GM12875 (cell line): ENCODE measurements around the gene BDKRB2.

ENCODE experiments used
- H3K4me3 ChIP-seq: one replicate; pipeline ENCODE4 v1.5.1; 2011; ENCODE audit warnings: low read depth, low read length, control low read depth
- CTCF ChIP-seq: IDR thresholded peaks from 2 replicates; pipeline ENCODE4 v1.5.1; 2011; ENCODE audit warnings: low read depth, mild to moderate bottlenecking, control low read depth, inconsistent platforms, low read length, moderate library complexity, borderline replicate concordance; ENCODE audit not compliant: insufficient read depth

The BDKRB2 gene

DNA sequence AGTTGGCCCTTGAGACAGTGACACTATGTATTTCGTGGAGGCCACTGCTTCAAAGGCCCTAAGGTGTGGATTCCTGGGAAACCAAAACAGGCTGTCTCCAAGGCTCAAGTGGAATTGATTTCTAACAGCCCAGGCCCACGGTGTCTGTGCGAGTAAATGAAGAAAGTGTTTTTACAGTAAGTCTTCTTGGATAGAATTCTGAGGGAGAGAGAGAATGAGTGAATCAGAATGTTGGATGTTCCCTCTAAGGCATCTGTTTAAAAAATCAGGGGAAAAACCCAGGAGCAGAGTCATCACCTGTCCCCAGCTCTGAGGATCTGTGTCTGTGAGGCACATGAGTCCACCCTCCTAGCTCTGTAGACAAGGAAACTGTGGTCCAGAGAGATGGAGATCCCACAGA, 29.0 kb downstream of the BDKRB2 start:
- no peak overlapping the region for H3K4me3 ChIP-seq
- no peak for TF ChIP-seq CTCF

DNA sequence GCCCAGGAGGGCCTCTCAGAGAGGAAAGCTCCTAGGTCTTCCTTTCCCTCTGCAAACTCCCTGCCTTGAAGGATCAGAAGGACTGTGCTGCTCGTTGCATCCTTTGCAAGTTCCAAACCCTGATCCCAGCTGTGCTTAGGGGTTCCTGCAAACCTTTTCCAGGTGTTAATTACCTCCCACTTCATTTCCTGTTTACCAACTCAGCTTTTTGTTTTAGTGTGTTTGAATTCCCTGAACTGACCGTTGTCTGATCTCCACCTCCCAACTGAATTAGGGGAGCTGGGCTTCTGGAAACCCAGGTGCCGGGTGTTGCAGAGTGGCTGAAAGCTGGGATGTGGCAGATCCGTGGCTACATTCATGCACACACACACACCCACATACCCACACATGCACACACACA, 30.8 kb downstream of the BDKRB2 start:
- no peak overlapping the region for H3K4me3 ChIP-seq
- no peak for TF ChIP-seq CTCF

DNA sequence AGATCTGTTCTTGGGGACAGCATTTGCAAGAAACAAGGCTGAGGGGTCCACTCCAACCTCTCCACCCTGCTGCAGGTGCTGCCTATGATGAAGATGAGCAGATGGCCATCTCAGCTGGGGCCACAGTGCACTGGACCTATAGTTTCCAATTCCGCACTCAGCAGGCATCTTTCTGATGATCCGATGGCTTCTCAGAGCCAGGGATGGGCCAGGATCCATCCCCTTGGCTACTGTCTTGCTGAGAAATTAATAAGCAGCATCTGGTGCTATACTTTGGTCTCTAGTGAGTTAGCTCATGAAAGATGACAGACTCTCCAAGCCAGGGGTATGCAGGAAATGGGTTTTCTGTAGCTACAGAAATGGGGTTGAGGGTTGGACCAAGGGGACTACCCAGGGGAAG, 33.0 kb downstream of the BDKRB2 start:
- no peak for TF ChIP-seq CTCF
- no peak overlapping the region for H3K4me3 ChIP-seq

GRCh38 chr14:96238676-96239265, 34.1 kb downstream of the BDKRB2 start:
- TF ChIP-seq CTCF: no peak
- no peak overlapping the region for H3K4me3 ChIP-seq

- no peak overlapping the region for H3K4me3 ChIP-seq
- no peak for TF ChIP-seq CTCF
These were observed 35.1 kb downstream of the BDKRB2 start for GRCh38 chr14:96239711-96240141.

DNA sequence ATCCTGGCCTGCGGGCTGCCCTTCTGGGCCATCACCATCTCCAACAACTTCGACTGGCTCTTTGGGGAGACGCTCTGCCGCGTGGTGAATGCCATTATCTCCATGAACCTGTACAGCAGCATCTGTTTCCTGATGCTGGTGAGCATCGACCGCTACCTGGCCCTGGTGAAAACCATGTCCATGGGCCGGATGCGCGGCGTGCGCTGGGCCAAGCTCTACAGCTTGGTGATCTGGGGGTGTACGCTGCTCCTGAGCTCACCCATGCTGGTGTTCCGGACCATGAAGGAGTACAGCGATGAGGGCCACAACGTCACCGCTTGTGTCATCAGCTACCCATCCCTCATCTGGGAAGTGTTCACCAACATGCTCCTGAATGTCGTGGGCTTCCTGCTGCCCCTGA, 36.0 kb downstream of the BDKRB2 start:
- no peak overlapping the region for H3K4me3 ChIP-seq
- no peak for TF ChIP-seq CTCF

DNA sequence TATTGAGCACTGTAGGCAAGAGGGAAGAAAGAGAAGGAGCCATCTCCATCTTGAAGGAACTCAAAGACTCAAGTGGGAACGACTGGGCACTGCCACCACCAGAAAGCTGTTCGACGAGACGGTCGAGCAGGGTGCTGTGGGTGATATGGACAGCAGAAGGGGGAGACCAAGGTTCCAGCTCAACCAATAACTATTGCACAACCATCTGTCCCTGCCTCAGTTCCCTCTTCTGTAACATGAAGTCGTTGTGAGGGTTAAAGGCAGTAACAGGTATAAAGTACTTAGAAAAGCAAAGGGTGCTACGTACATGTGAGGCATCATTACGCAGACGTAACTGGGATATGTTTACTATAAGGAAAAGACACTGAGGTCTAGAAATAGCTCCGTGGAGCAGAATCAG, 37.5 kb downstream of the BDKRB2 start:
- TF ChIP-seq CTCF: no peak
- H3K4me3 ChIP-seq: no peak overlapping the region
